HG03175 (cell line): ENCODE results near the gene AMOT.

Experiments
- ATAC-seq: cut with Tn5 transposase; IDR thresholded peaks from one replicate; pipeline ENCODE4 v1.9.1; 2021; ENCODE audit warnings: mild to moderate bottlenecking, moderate library complexity; ENCODE audit not compliant: unreplicated experiment

AMOT gene

GRCh38 chrX:112802541-112802940 lies 38.1 kb downstream of the AMOT start:
- no peak for ATAC-seq

DNA sequence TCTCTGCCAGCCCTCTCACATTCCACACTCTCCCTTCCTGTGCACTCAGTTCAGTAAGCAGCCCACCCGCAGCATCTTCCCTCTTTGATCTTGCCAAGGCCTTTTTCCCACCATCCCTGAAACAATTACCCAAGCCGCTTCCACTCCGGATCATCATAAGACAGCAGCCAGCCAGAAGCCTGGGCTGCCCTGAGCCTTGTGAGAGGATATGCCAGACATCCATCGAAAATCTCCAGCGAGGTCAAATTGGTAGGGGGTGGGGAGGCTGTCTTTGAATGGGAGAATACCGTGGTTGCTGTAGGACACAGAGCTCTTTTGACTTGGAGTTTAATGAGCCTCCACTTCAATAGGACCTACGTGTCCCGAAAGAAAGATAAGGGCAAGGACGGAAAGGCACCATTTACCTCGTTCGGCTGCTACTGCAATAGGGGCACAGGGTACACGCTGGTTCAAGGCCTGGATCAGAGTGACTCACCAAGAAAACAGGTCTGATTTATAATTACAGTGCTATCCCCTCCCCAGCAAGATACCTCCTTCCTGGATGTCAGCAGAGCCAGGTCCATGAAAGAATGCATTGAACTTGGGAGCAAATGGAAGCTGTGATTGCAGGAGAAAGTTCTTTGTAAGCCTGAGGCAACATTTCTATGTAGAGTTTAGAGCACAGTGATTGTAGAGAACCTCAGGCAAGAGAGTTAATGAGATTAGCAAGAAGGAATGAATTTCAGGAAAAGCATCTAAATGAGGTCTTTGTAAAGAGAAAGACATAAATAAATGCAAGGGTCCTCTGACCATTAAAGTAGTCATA lies 39.5 kb downstream of the AMOT start:
- no peak for ATAC-seq

- no peak for ATAC-seq
Measured at GRCh38 chrX:112799425-112799824, 41.2 kb downstream of the AMOT start.

GRCh38 chrX:112798736-112799135 lies 41.9 kb downstream of the AMOT start:
- no peak for ATAC-seq

- no peak for ATAC-seq
Measured at GRCh38 chrX:112789931-112790330, 50.7 kb downstream of the AMOT start.

GRCh38 chrX:112786076-112786475 lies 54.6 kb downstream of the AMOT start:
- no peak for ATAC-seq

DNA sequence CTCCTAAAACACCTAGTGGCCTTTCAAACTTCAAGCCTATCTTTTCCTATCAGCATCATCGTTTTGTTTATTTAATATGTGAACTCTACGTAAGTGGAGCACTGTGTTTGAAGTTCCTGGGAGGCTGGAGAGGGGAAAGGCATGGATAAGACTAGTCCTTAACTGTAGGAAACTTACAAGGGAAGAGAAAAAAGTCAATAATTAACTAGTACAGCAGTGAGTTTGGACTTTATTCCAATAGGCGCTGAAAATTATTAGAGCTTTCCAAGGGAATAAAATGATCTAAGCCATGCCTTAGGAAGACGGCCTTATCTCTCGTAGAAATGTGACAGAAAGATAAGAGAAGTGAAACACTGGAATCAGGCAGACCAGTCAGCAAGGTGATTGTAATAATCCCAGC lies 55.3 kb downstream of the AMOT start:
- no peak for ATAC-seq

DNA sequence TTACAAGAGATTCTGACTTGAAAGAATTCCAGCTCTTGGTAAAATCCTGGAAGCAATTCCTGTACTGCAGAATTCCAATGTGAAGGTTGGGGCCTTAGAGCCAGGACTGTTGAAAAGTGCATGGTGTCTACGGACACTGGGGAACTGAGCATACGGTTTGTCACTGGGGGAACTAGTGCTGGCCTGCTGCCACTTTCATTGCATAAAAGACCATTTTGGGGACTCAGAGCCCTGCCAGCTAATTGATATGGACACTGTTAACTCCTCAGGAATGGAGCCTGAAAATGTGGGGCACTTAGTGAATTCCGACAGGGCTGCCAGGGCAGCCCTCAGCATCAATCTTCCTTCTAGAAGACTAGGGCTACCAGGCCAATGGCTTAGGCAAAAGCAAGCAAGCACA lies 55.9 kb downstream of the AMOT start:
- no peak for ATAC-seq

DNA sequence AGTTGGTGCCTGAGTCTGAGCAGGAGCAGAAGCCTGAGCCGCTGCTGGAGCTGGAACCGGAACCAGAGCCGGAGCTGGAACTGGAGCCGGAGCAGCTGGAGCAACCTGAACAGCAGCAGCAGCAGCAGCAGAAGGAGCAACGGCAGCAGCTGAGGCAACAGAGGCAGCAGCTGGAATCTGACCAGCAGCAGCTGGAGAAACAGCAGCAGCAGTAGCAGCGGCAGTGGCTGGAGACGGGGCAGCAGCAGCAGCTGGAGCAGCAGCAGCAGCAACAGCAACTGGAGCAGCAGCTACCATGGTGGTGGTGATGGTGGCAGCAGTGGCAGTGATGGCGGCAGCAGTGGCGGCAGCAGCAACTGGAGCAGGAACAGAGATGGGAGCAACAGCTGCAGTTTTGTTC lies 61.5 kb downstream of the AMOT start:
- no peak for ATAC-seq

GRCh38 chrX:112774651-112775293 lies 65.9 kb downstream of the AMOT start:
- no peak for ATAC-seq

DNA sequence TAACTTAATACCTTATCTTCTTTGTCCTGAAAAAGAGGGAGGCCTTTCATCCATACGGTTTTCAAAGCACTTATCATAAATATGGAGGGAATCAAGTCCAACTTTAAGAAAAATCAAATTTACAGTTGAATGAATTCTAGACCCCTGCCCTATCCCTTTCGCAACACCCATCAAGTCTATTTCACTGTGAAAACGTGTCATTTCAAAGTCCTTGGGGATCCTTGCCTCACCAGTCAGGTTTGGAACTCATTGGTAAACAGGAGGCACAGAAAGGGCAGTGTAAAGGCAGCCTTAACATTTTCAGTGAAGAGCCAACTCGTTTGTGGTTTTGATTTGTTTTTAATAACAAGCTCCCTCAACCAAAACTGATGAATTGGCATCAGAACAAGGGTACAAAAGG lies 66.5 kb downstream of the AMOT start:
- ATAC-seq: no peak

GRCh38 chrX:112769034-112769433 lies 71.6 kb downstream of the AMOT start:
- ATAC-seq: no peak

- no peak for ATAC-seq
Measured at GRCh38 chrX:112768563-112768962, 72.1 kb downstream of the AMOT start.

DNA sequence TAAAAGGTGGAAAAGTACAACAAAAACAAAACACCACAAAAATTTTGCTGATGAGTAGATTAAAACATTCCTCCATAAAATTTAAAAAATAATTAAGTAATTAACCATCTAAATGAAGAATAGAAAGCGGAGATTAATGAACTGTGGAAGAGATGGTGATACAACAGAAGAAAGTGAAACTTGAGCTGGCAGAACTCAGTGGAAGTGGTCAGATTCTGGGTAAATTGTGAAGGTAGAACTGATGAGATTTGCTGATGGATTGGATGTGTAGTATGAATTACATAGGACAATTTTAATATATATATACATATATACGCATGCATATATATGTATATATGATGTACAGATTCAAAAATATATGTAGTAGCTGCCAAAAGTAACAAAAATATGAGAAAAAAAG lies 73.9 kb downstream of the AMOT start:
- ATAC-seq: peak; percentile 75

GRCh38 chrX:112761242-112762207 lies 79.1 kb downstream of the AMOT start:
- peak; percentile 82 for ATAC-seq

GRCh38 chrX:112760697-112761096 lies 79.9 kb downstream of the AMOT start:
- ATAC-seq: peak; percentile 69

DNA sequence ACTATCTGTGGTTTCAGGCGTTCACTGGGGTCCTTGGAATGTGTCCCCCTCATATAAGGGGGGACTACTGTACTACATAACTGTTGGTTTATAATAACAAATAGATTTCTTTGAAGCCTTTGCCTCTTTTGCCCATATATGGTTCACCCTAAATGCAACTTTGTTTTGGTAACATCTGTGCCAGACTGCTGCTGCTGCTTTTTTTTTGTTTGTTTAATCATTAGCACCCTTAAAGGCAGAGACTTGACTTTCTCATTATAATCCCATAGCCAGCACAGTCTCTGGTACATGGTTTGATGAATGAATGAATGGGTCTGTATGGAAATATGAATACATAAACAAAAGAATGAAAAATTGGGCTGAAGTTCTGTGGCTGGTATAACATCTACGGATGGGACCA lies 80.7 kb downstream of the AMOT start:
- no peak for ATAC-seq

DNA sequence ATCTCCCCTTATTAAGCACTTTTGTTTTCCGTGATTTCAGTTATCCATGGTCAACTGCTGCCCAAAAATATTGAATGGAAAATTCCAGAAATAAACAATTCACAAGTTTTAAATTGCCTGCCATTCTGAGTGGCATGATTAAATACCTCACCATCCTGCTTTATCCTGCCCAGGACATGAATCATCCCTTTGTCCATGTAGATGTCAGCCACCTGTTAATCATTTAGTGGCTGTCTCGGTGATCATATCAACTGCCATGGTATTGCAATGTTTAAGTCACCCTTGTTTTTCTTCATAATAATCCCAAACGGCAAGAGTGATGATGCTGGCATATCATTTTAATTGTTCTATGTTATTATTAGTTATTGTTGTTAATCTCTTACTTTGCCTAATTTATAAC lies 81.1 kb downstream of the AMOT start:
- ATAC-seq: no peak

- ATAC-seq: no peak
Measured at GRCh38 chrX:112757946-112758345, 82.7 kb downstream of the AMOT start.

- no peak for ATAC-seq
Measured at GRCh38 chrX:112753116-112753515, 87.5 kb downstream of the AMOT start.

DNA sequence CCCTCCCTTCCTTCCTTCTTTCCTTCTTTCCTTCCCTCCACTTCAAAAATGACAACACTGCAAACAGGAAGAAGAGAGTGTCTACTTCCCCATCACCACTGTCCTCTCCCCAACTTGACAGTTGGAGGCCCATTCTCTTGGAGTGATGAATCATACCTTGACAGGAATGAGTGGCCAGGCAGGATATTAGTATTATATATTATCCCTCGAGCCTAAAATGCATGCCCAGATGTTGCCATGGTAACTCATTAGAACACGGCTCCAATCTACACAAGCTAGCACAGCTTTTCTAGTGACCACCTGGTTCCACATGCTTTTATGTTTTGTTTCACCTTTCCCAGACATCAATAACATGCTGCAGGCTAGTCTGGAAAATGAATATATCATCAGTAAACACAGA lies 89.6 kb downstream of the AMOT start:
- ATAC-seq: no peak
